Gastroesophageal sphincter (tissue), 4 donors: ENCODE data around the gene GP5. TPM values are rescaled to one million over a fixed set of nuclear protein-coding genes. Genes with fewer than 3 reads are reported as not detected.
A peak's percentile ranks its signal among the peaks of the same experiment; 100 is the strongest.

ENCODE experiments used
- ATAC-seq: fragments of 150-250 bp; one replicate; pipeline ENCODE4 v1.9.1; 2016; ENCODE audit warnings: mild to moderate bottlenecking, moderate library complexity
- H3K27ac ChIP-seq, 4 donors: fragments of 200-600 bp; sonication (generic) in 3 of 4; 1 replicate in 3 of 4; 2 replicates in 1 of 4; pipeline ENCODE4 v1.5.1; 2016 to 2019
- H3K27me3 ChIP-seq: fragments of 200-600 bp; sonication (generic); one replicate; pipeline ENCODE4 v1.5.1; 2019
- H3K36me3 ChIP-seq, 2 donors: fragments of 200-600 bp; sonication (generic); one replicate each; pipeline ENCODE4 v1.5.1; 2019; ENCODE audit warnings: control low read depth in 1 of 2
- H3K4me1 ChIP-seq, 3 donors: fragments of 200-600 bp; sonication (generic); 1 replicate in 2 of 3; 2 replicates in 1 of 3; pipeline ENCODE4 v1.5.1; 2016 to 2019; ENCODE audit warnings: control low read depth in 2 of 3
- H3K4me3 ChIP-seq, 2 donors: fragments of 200-600 bp; sonication (generic); one replicate each; pipeline ENCODE4 v1.5.1; 2019; ENCODE audit warnings: mild to moderate bottlenecking in 1 of 2, moderate library complexity in 1 of 2
- H3K9me3 ChIP-seq, 3 donors: fragments of 200-600 bp; sonication (generic); one replicate each; pipeline ENCODE4 v1.5.1; 2017 to 2019; ENCODE audit warnings: control low read depth in 2 of 3
- CTCF ChIP-seq, 4 experiments: fragments of 200-600 bp in 2 of 4; fragments of 450-650 bp in 2 of 4; sonication (generic) in 1 of 4; IDR thresholded peaks; one replicate each; pipeline ENCODE4 v1.5.1; 2017 to 2019; ENCODE audit warnings: antibody characterized with exemption in 4 of 4, mild to moderate bottlenecking in 2 of 4, moderate library complexity in 2 of 4
- EP300 ChIP-seq: sonication (generic); formaldehyde crosslinking; IDR thresholded peaks from one replicate; pipeline ENCODE4 v1.6.1; 2017; ENCODE audit warnings: antibody characterized with exemption, mild to moderate bottlenecking
- POLR2A ChIP-seq, 2 donors: fragments of 450-650 bp; IDR thresholded peaks; one replicate each; pipeline ENCODE4 v1.6.1; 2017; ENCODE audit warnings: antibody characterized with exemption in 2 of 2, mild to moderate bottlenecking in 2 of 2, moderate library complexity in 1 of 2
- POLR2AphosphoS5 ChIP-seq: sonication (generic); formaldehyde crosslinking; IDR thresholded peaks from one replicate; pipeline ENCODE4 v1.6.1; 2017; ENCODE audit warnings: antibody characterized with exemption
- WGBS, 2 donors: methylation state at CpG; one replicate each; pipeline ENCODE4 v1.1.5; 2018; ENCODE audit warnings: low coverage in 1 of 2; 5-methylcytosine and 5-hydroxymethylcytosine counted together
- total RNA-seq, 4 donors: library from RNA; depleted of rRNA; stranded (reverse); fragments of >200 nt; gene quantifications; one replicate each; pipeline ENCODE4 v1.1.0, GENCODE V29; 2016

The GP5 gene
- total RNA-seq, 4 donors from 2014 or later, result 0.31 TPM; not detected in 3

GRCh38 chr3:194369522-194370279 is 29.4 kb downstream of the GP5 start, which contains the start of gene LRRC15:
Gene LRRC15, minus strand, starts transcription at chr3:194369743. Its CDS starts 8,700 bp downstream, at chr3:194361043.
- ATAC-seq, result peak; percentile 69
- H3K4me3 ChIP-seq, result no peak within 1 kb of the TSS
- 10 to 16% methylated on average over 2 to 7 of the region's 21 CpGs for WGBS, 2 donors
- H3K27me3 ChIP-seq, result peaks cover 29% of the 10 kb centered on the region
- peaks cover 0 to 18% (median 5%) of the 10 kb centered on the region in 3 donors for H3K4me1 ChIP-seq
- H3K9me3 ChIP-seq, result no peaks in the 10 kb centered on the region
- no peak within 1 kb of the TSS for H3K27ac ChIP-seq
- H3K36me3 ChIP-seq, result no peaks in the 10 kb centered on the region
- TF ChIP-seq CTCF (IDR thresholded peaks at IDR 0.05) (no peak), POLR2AphosphoS5 (no peak), POLR2A (IDR thresholded peaks at IDR 0.05) (no peak), EP300 (no peak)

DNA sequence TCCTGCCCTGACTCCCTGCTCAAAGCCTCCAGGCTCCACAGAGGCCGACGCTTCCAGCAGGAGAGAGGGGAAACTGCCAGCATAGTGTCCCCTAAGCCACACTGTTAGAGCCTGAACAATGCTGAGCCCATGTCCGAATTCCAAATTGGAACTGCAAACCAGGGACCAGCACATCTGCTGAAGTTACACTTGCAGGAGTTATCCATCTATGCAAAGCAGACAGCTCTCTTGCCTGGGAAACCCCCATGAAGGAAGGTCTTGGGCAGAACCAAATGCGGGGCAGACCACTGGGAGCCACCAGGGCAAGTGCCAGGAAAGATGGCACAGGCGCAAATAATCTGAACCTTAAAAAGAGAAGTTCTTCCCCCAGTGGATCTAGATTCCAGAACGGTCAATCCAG is 30.1 kb downstream of the GP5 start:
- TF ChIP-seq POLR2A (IDR thresholded peaks at IDR 0.05) (no peak), POLR2AphosphoS5 (no peak), CTCF (IDR thresholded peaks at IDR 0.05) (no peak), EP300 (no peak)
- ATAC-seq, result no peak

GRCh38 chr3:194367992-194368841 is 30.8 kb downstream of the GP5 start:
- no peak overlapping the region for H3K27ac ChIP-seq
- H3K9me3 ChIP-seq, result no peaks in the 10 kb centered on the region
- H3K4me3 ChIP-seq, result no peak overlapping the region
- peaks cover 29% of the 10 kb centered on the region for H3K27me3 ChIP-seq
- ATAC-seq, result no peak
- TF ChIP-seq CTCF (IDR thresholded peaks at IDR 0.05) (no peak), POLR2A (IDR thresholded peaks at IDR 0.05) (no peak), POLR2AphosphoS5 (no peak)
- WGBS, 2 donors, result 64 to 70% methylated on average over 3 to 6 of the region's 18 CpGs
- no peaks in the 10 kb centered on the region for H3K36me3 ChIP-seq
- H3K4me1 ChIP-seq, result peaks cover 0 to 25% (median 6%) of the 10 kb centered on the region in 3 donors

More for the DNA sequence above, 30.1 kb downstream of the GP5 start:
- Histone ChIP-seq H3K9me3 (no peaks in the 10 kb centered on the region), H3K36me3 (no peaks in the 10 kb centered on the region), H3K4me3 (no peak overlapping the region), H3K27ac (no peak overlapping the region), H3K4me1 (peaks cover 0 to 25% (median 6%) of the 10 kb centered on the region in 3 donors), H3K27me3 (peaks cover 29% of the 10 kb centered on the region)
- WGBS, 2 donors, result 81 to 83% methylated on average over 3 of the region's 6 CpGs

DNA sequence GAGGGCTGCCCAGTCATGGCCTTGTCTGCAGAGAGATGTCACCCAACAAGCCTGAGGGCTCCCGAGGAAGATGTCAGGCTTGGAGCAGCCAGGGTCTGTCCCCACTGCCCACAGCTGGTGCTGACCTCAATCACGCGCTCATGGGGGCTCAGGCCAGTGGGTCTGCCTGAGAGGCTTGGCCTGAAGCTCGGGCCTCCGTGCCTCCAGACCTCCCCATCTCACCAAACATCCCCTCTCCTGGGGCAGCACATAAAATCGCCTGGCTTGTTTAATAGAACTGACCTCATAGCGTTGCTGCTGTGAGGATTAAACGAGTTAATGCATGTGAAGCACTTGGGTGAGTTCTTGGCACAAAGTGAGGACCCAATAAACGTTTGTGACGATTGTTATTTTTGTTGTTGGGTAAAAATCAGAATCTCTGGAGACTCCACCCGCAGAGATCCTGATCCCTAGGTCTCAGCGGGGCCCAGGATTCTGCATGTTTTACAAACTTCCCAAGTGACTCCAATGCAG is 33.0 kb downstream of the GP5 start:
- Histone ChIP-seq H3K27ac (no peak overlapping the region), H3K4me3 (no peak overlapping the region), H3K27me3 (peaks cover 29% of the 10 kb centered on the region), H3K36me3 (no peaks in the 10 kb centered on the region), H3K9me3 (no peaks in the 10 kb centered on the region), H3K4me1 (peaks cover 0 to 25% (median 6%) of the 10 kb centered on the region in 3 donors)
- 86 to 100% methylated on average over 3 to 7 of the region's 12 CpGs for WGBS, 2 donors
- TF ChIP-seq POLR2A (IDR thresholded peaks at IDR 0.05) (no peak), EP300 (no peak), POLR2AphosphoS5 (no peak), CTCF (IDR thresholded peaks at IDR 0.05) (no peak)
- ATAC-seq, result no peak
